Measurements from ENCODE around the gene CHODL. TPM values are rescaled to one million over a fixed set of nuclear protein-coding genes. Genes with fewer than 3 reads are reported as not detected.

CHODL gene
- total RNA-seq, 1 donor from 2014 or later, result 11.8 TPM

GRCh38 chr21:18294100-18294499 lies 49.5 kb downstream of the CHODL start:
- no peak for DNase-seq

GRCh38 chr21:18298228-18298627 lies 53.6 kb downstream of the CHODL start:
- DNase-seq, result no peak

Other genes starting within 250 kb of the CHODL start
- 0.10 TPM for gene TMPRSS15, start 159.0 kb downstream of the CHODL start, total RNA-seq